Measurements from ENCODE around the gene SERPINB10. TPM values are rescaled to one million over a fixed set of nuclear protein-coding genes. Genes with fewer than 3 reads are reported as not detected.

SERPINB10 gene
- total RNA-seq (ENCODE audit: low replicate concordance): not detected in 2 replicates

GRCh38 chr18:63907664-63908063 lies at the start of gene SERPINB10:
Gene SERPINB10, plus strand, starts transcription at chr18:63907958. Its CDS starts 7,553 bp downstream, at chr18:63915511.
- no peak within 1 kb of the TSS for H3K4me3 ChIP-seq (ENCODE audit: low read depth, low read length)
- DNase-seq (ENCODE audit: low read depth): no peak
- no peak for TF ChIP-seq CTCF (IDR thresholded peaks at IDR 0.05; ENCODE audit: insufficient read depth, low read length)

- DNase-seq (ENCODE audit: low read depth): no peak
- H3K4me3 ChIP-seq (ENCODE audit: low read depth, low read length): no peak overlapping the region
- TF ChIP-seq CTCF (IDR thresholded peaks at IDR 0.05; ENCODE audit: insufficient read depth, low read length): no peak
These were observed 49.3 kb upstream of the SERPINB10 start for GRCh38 chr18:63858456-63858855.

GRCh38 chr18:63859781-63860475 lies 47.8 kb upstream of the SERPINB10 start:
- no peak overlapping the region for H3K4me3 ChIP-seq (ENCODE audit: low read depth, low read length)
- DNase-seq (ENCODE audit: low read depth): no peak
- no peak for TF ChIP-seq CTCF (IDR thresholded peaks at IDR 0.05; ENCODE audit: insufficient read depth, low read length)

- no peak overlapping the region for H3K4me3 ChIP-seq (ENCODE audit: low read depth, low read length)
- TF ChIP-seq CTCF (IDR thresholded peaks at IDR 0.05; ENCODE audit: insufficient read depth, low read length): no peak
- DNase-seq (ENCODE audit: low read depth): no peak
These were observed 47.2 kb upstream of the SERPINB10 start for GRCh38 chr18:63860531-63860930.

- no peak for TF ChIP-seq CTCF (IDR thresholded peaks at IDR 0.05; ENCODE audit: insufficient read depth, low read length)
- no peak overlapping the region for H3K4me3 ChIP-seq (ENCODE audit: low read depth, low read length)
- no peak for DNase-seq (ENCODE audit: low read depth)
These were observed 40.2 kb upstream of the SERPINB10 start for GRCh38 chr18:63867368-63868125.

- DNase-seq (ENCODE audit: low read depth): no peak
- TF ChIP-seq CTCF (IDR thresholded peaks at IDR 0.05; ENCODE audit: insufficient read depth, low read length): no peak
- H3K4me3 ChIP-seq (ENCODE audit: low read depth, low read length): no peak overlapping the region
These were observed 39.2 kb upstream of the SERPINB10 start for GRCh38 chr18:63868546-63868945.
